ENCODE measurements around the gene YPEL2. TPM values are rescaled to one million over a fixed set of nuclear protein-coding genes. Genes with fewer than 3 reads are reported as not detected.
"Not testable (repeated sequence)": the region's sequence is repeated elsewhere in the genome, so short reads cannot be mapped to it uniquely, and the experiment has no call there.

The YPEL2 gene
- polyA plus RNA-seq, 12 donors = 11.6 to 20.6 (median 15.5) TPM; not detected in 1

GRCh38 chr17:59401725-59402124, 70.3 kb downstream of the YPEL2 start:
- DNase-seq = no peak

DNA sequence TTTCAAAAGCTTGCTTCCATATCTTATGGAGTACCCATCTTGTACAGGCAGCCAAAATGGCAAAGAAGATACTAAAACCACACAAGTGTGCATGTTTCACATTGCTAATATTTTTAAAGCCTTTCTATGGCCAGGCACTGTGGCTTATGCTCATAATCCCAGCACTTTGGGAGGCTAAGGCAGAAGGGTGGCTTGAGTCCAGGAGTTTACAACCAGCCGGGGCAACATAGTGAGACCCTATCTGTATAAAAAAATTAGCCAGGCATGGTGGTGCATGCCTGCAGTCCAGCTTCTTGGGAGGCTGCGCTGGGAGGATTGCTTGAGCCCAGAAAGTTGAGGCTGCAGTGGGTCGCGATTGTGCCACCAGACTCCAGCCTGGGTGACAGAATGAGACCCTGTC, 71.3 kb downstream of the YPEL2 start:
- no peak for DNase-seq

DNA sequence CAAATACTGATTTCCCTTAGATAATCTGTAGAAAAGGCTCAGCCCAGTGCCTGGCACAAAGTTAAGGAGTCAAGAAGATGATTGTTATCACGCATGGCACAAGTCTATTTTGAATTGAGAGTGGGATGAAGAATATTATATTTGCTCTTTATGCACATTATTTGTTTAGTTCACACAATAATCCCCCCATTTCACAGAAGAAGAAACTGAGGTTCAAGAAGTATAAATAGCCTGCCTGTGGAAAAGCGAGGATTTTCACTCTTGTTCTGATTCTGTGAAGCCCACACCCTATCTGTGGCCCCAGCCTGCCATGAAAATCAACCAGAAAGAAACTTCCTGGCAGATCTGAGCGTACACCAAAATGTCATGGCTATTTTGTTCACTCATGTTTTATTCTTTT, 73.0 kb downstream of the YPEL2 start:
- DNase-seq = no peak

DNA sequence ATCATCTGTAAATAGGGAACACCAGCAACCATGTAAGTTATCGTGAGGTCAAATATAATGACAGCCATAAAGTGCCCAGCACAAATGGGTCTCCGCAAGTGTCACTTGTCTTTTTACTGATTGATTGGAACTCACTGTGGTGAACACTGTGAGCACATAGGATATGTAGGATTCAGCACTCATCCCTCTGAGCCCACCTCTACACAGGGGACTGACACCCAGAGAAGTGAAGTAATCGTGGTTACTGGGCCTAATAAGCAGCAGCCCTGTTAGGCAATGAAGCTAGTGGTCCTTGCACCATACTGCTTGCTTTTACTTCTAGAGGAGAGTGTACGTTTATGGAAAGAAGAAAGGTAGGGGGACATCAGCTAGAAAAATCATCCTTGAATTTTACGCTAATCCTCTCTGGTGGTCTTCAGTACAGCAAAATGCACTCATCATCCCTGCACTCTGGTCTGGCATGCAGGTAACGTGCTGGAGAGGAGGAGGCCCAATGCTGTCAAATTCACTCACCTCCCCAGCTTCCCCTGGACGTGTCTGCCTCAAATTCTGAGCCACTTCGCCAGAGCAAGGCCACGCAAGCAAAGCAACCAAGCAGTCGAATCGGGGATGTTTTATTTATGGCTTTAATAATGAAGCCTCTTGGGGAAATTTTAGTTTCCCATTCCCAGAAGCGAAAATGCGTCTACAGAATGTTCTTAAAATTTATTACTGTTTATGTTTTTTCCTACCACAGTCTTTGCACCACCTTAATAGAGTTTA, 74.7 kb downstream of the YPEL2 start:
- no peak for DNase-seq

DNA sequence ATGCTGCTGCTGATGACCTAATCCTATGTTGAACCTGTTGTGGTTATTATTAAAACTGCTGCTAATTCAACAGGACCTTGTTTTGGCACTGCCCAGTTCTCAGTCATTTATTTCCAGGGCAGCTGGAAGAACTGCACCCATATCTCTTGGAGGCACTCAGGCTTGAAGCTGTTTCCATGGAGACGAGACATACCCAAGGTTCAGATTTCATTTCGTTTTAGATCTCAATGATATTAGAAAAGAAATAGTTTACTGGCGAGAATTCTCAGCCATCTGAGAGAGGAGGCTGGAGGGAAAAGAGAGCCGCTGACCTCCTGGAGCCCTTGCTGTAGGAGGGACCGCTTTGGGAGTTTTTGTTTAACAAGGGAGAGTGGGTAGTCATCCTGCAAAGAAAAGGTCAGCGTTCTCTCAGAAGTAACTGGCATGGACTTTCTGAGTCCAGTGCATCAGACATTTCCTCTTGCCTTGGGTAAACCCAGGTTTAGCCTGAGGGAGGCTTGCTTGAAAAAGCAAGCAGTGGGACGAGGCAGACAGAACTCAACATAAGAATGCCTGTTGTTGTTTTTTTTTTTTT, 75.4 kb downstream of the YPEL2 start:
- no peak for DNase-seq

DNA sequence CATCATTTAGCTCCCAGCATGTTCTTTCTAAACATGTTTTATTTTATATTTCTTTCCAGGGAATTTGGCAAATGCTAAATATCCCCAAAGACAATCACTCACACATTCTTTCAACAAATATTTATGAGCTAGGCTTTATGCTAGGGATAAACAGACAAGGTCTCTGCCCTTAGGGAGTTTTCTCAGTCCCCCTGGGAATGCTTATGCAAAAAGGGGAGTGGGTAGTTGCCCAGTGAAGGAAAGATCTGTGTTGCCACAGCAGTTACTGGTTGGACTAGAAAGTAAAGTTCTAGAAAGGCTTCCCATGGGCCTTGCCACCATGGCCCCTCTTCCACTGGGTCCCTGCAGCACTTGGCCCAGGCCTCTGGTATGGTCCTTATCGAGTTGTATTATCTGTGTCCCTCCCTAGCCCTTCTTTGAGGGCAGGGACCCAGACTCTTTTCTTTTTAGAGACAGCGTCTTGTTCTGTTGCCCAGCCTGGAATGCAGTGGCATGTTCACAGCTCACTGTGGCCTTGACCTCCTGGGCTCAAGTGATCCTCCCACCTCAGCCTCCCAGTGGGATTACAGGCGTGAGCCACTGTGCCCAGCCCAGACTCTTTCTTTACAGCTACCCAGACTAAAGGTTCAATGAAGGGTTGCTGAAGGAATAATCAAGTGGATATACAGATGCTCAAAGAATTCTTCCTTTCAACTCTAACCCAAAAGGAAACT, 78.0 kb downstream of the YPEL2 start:
- DNase-seq = no peak

- DNase-seq = no peak
Observed at GRCh38 chr17:59410049-59410437, 78.6 kb downstream of the YPEL2 start.

GRCh38 chr17:59412431-59412830, 81.0 kb downstream of the YPEL2 start:
- DNase-seq = not testable (repeated sequence)

GRCh38 chr17:59413014-59413766, 81.7 kb downstream of the YPEL2 start:
- DNase-seq = no peak

- no peak for DNase-seq
Observed at GRCh38 chr17:59415397-59415796, 83.9 kb downstream of the YPEL2 start.

- no peak for DNase-seq
Observed at GRCh38 chr17:59416184-59416583, 84.7 kb downstream of the YPEL2 start.

DNA sequence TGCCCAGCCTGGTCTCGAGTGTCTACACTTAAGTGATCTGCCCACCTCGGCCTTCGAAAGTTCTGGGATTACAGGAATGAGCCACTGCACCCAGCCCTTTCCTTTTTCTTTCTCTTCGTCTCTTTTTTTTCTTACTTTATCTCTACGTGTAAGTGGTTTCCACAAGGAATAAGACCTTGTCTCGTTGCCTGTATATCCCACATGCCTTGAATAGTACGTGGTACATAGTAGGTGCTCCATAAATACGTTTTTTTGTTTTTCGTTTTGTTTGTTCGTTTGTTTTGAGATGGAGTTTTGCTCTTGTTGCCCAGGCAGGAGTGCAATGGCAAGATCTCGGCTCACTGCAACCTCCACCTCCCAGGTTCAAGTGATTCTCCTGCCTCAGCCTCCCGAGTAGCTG, 86.0 kb downstream of the YPEL2 start:
- DNase-seq = no peak

DNA sequence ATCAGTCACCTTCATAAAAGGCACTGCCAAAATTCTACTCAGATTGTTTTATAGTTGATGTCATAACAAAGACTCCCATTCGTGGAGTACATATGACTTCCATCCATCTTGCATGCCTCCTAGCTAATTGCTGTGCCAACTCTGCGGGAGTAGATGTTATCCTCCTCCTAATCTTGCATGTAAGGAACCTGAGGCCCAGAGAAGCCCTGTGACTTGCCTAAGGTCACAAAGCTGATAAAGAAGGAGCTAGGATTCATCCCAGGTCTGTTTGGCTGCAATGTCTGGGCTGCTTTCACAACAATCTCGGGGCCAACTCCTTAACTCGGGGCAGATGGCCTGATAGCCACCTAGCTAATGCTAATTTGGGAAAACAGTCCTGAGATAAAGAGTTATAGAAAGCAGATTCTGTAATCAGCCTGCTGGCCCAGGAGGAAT, 87.3 kb downstream of the YPEL2 start:
- no peak for DNase-seq

DNA sequence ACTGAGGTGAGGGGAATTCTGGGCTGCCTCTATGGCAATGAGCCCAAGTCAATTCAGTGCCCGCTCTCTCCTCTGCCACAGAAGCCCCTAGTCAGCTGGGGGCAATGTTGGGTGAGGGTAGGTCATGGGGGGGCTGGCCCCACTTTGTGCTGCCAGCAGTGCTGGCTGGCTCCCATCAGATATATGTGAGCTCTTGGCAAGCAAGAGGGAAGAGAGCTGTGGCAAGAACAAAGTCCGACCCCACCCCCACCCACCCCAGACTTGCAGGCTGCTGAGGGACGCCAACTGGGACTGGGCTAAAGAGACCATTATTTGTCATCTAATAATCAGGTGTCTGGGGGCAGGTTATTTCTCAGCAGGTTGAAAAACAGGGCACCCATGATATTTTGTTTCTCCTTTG, 89.4 kb downstream of the YPEL2 start:
- DNase-seq = no peak

DNA sequence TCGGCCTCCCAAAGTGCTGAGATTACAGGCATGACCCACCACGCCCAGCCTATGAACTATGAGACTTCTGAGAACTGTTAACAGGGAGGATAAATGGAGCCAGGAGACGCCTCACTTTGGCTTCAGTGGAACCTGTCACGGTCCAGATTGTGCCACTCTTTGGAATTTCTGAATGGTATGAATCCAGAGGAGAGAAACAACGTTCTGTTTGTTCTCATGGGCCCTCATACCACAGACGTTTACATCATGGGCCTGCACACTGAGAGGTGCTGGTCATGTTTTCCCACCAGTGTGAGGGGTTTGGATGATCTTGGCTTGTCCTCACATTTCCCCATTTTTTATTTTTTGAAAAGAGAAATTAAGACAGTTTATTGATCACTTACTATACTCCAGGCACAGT, 90.3 kb downstream of the YPEL2 start:
- DNase-seq = no peak

DNA sequence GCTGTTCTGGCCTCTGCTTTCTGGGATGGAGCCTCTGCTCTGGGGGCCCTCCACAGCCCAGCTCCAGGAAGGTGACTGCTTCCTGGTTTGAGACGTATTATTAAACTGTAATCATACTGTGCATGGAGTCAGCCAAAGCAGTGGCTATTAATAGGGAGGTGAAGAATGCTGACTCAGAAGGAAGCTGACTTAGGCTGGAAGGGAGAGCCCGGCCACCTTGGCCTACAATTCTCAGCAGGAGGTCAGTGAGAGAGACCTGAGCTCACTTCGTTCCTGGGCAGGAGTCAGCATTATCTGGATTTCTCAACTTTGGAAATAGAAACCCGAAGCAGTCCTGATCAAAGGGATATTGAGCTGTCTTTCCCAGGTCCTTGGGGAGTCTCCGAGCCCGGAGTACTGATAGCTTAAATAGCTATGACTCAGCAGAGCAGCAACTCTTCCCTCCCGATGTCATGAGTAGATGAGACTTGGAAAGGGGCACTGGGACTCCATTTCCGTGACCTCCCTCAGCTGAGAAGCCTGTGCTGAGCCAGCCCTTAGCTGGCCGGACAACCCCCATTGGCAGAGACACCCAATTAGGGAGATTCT, 91.8 kb downstream of the YPEL2 start:
- DNase-seq = no peak

DNA sequence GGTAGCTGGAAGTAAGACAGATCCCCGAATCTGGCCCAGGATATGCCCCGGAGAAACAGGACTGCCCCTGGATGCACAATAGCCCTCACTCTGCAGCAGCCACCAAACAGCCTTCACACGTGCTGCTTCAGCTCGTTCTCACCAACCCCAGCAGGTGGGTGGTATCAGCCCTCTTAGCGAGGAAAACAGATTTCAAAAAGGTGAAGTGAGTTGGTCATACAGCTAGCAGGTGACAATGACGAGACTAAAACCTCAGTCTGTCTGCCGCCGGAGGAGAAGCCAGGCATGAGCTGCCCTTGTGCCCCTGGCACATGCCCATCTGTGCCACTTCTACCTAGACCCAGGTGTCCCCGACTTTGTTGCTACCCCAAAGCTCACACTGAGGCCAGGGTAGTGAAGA, 92.4 kb downstream of the YPEL2 start:
- DNase-seq = no peak

DNA sequence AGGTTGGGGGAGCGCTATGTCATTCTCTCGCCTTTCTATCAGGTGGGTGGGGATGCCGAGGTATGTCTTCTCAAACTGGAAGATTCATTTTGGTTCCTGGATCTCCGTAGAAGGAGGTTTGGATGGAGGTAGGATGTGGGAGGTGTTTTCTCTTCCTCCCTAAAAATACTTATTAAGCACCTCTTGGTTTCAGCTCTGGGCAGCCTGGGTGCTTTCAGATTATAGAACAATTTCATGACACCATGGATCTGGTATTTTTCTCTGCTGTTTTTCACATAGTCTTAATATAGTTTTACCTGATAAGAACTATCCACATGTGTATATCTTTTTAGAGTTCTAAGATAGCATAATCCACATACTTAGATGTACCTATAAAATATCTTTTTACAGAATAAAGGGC, 92.9 kb downstream of the YPEL2 start:
- no peak for DNase-seq

GRCh38 chr17:59425085-59425931, 93.9 kb downstream of the YPEL2 start:
- DNase-seq = peak; percentile 55

- DNase-seq = no peak
Observed at GRCh38 chr17:59426031-59426430, 94.6 kb downstream of the YPEL2 start.

- no peak for DNase-seq
Observed at GRCh38 chr17:59427425-59427921, 96.0 kb downstream of the YPEL2 start.

All from muscle of arm (tissue), 12 donors.